Measurements from ENCODE around the gene SMG6.
"Not testable (repeated sequence)": the region's sequence is repeated elsewhere in the genome, so short reads cannot be mapped to it uniquely, and the experiment has no call there.

SMG6 gene

GRCh38 chr17:2144701-2145100 lies 158.9 kb downstream of the SMG6 start:
- DNase-seq (ENCODE audit: low spot score), result no peak

GRCh38 chr17:2143332-2143731 lies 160.3 kb downstream of the SMG6 start:
- DNase-seq (ENCODE audit: low spot score), result no peak

DNA sequence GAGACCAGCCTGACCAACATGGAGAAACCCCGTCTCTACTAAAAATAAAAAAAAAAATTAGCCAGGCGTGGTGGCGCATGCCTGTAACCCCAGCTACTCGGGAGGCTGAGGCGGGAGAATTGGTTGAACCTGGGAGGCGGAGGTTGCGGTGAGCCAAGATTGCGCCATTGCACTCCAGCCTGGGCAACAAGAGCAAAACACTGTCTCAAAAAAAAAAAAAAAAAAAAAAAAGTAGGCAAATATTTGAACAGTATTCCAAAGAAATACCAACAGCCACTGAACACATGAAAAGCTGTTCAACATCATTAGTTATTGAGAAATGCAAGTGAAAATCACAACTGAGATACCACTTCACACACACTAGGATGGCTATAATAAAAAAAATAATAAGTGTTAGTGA lies 160.9 kb downstream of the SMG6 start:
- DNase-seq (ENCODE audit: low spot score), result not testable (repeated sequence)

DNA sequence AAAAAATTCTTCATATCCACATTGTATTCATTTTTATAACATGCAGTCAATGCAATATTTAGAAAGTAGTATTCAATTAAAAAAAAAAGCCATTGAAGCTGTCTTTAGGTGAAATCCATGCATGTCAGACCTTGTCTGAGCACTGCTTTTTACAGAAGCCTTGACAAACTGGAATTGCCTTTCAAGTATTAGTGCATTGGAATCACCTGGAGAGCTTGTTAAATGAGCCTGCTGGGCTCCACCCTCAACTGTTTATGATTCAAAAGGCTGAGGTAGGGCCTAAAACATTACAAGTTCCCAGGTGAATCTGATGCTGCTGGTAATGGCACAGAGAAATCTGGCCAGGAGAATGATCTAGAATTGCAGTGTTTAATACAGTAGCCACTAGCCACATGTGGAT lies 162.9 kb downstream of the SMG6 start:
- no peak for DNase-seq (ENCODE audit: low spot score)

- DNase-seq (ENCODE audit: low spot score), result peak; percentile 9
Observed at GRCh38 chr17:2138761-2139160, 164.8 kb downstream of the SMG6 start.

DNA sequence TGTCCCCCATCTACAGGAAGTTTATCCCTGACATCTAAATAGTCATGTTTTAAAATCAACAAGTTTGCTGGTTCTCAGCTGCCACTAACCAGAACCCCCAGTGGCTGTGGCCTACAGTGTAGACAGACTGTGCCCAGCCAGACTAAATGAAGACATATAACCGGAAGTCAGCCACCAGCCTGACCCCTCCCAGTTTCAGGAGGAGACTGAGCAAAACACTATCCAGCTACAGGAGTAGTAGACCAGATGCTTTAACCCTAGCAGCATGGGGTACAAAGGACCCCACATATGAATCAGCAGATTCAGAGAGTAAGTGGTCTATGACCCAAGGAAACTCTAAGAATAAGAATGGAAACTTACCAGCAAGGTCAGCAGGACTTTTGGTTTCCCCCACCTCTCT lies 165.3 kb downstream of the SMG6 start:
- no peak for DNase-seq (ENCODE audit: low spot score)

DNA sequence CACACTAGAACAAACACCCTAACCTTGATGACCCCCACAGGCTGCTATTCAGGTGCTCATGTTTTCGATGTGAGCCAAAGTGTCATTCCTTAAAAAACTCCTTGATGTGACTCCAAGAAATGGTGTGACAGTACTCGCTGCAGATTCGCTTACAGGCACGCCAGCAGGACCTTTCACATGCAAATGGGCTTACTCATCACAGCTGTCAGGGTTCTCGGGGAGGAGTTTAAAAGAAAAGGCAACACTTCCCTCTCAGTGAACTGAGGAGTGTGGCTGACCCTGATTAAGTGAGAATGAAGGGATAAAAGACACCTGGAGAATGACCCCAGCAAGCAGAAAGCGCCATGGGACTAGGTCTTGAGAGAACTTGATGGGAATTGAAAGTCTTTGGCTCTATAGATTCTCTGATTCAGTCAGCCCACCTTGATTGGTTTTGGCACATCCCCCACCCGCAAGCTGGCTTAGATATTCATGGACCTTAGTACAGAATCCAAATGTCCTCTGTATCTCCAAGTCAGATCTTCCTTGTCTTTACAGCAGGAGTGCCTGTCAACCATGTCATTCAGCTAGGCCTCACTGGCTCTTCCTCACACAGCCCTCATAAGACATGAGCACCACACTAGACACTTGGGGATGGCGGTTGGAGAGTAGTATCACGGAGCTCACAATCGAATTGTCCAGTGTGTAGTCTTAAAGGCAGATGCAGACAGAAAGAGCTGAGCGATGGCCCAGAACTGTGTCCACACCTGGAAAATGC lies 166.1 kb downstream of the SMG6 start:
- DNase-seq (ENCODE audit: low spot score), result peak; percentile 4

DNA sequence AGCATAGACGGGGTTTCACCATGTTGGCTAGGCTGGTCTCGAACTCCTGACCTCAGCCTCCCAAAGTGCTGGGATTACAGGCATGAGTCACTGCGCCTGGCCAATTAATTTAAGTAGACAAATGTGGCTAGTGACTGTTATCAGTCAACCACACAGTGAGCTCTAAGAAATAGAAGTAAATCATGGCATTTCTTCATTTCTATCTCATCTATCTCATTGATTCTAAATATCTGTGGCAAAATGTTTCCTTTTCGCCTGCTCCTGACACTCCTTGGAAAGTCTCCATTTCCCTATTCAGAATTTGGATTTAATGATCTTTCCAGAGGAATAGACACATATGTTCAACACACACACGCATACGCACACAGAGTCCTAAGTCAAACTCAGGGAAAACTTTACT lies 167.3 kb downstream of the SMG6 start:
- DNase-seq (ENCODE audit: low spot score), result no peak

GRCh38 chr17:2128011-2128410 lies 175.6 kb downstream of the SMG6 start:
- no peak for DNase-seq (ENCODE audit: low spot score)

DNA sequence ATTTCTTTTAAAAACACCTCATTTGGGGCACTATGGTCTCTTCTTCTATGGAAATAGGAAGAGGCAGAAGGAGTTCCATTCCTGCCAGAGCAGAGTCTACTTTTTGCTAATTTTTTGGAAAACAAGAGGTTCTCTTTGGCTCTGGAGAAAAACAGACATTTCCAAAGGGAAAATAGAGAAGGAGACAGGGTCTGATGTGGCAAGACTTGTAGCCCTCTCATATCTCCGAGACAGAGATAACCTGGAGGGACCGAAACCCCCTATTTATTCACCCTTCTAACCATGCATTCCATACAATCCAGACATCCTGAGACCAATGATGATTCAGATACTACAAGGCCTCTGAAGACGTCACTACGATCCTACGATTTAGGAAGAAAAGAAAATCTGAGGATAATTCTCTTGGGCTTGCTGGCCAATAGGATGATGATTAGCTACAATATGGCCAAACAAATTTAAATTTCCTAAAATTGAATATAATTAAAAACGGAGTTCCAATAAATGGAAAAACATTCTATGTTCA lies 178.5 kb downstream of the SMG6 start:
- DNase-seq (ENCODE audit: low spot score), result no peak

GRCh38 chr17:2124391-2124790 lies 179.2 kb downstream of the SMG6 start:
- no peak for DNase-seq (ENCODE audit: low spot score)

DNA sequence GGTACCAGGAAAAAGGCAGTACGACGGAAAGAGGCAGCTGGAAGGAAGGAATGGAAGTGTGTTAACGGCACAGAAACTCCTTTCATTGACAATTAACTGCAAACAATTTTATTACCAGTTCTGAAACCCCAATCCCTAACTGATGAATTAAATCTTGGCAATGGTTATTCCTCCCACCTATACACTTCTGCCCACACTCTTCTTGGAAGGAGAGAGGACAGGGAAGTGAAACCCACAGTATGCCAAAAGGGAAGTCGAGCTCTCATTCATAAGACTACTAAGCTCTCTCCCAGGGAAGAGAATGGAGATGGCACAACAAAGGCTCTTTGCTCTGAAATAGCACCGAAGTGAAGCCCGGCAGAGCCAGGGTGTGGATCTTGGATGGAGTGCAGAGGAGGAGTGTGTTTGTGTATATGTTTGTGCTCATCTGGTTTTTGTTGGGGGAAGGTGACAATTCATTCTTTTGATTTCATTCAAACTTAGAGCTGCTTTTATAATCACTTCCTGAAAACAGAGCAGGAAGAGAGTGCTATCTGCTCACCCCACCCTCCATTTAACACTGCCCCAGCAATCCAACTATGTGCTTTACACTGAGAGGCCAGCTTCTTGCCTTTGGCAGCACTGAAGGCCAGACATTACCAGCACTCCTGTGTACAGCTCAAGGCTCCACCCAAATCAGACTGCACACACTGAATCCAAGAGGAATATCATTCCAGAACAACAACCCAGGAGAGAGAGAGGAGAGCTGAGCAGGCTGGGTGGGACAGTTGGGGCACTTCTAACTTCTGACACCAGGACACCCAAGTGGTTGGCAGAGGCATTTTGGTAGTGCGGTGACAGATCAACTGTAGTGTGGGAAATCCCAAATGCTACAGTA lies 180.0 kb downstream of the SMG6 start:
- no peak for DNase-seq (ENCODE audit: low spot score)

DNA sequence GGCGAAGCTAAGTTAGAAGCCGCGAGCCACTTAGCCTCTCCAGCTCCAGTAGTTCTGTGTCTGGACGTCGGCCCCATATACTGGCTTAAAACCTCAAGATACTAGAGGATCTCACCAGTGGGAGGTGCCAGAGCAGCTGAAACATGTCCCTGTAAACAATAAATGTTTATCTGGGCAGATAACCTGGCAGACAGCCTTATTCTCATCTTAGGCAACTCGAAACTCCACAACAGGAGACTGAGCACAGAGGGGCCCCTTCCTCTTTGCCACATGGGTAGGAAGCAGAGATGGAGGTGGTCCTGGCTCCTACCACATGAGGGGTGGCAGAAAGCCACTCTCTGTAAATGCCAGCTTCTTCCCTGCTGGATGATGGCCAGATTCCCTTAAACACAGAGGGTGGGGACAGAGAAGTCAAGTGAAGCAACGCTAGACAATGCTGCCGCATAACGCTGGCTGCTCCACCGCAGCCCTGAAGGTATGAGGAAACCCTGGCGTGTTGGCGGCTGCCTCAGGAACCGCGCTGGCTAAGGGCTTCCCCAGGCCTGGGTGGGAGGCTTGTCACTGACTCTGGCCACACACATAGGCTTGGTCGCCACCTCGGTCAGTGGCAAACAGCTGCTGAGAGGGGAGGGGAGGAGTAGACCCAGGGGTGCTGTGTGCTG lies 180.8 kb downstream of the SMG6 start:
- no peak for DNase-seq (ENCODE audit: low spot score)

GRCh38 chr17:2120586-2121335 lies 182.8 kb downstream of the SMG6 start:
- DNase-seq (ENCODE audit: low spot score), result no peak

- DNase-seq (ENCODE audit: low spot score), result no peak
Observed at GRCh38 chr17:2113279-2113622, 190.3 kb downstream of the SMG6 start.

GRCh38 chr17:2111691-2112090 lies 191.9 kb downstream of the SMG6 start:
- no peak for DNase-seq (ENCODE audit: low spot score)

DNA sequence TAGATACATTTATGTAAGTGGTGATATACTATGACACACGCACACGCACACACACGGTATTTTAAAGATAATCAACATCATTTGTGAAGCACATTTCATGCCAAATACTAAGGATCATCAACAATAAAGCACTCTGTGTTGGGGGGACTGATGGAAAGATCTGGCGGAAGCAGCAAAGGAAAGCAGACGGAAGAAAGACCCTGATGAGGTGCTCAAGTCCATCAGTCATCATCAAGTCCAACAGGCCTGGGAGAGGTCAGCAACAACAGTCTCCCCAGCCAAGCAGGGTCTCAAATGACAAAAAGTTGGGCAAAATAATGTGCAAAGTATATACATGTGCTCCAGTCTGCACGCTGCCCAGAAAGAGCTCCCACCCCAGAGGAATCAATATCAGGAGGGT lies 193.1 kb downstream of the SMG6 start:
- DNase-seq (ENCODE audit: low spot score), result no peak

- DNase-seq (ENCODE audit: low spot score), result no peak
Observed at GRCh38 chr17:2108170-2108569, 195.4 kb downstream of the SMG6 start.

DNA sequence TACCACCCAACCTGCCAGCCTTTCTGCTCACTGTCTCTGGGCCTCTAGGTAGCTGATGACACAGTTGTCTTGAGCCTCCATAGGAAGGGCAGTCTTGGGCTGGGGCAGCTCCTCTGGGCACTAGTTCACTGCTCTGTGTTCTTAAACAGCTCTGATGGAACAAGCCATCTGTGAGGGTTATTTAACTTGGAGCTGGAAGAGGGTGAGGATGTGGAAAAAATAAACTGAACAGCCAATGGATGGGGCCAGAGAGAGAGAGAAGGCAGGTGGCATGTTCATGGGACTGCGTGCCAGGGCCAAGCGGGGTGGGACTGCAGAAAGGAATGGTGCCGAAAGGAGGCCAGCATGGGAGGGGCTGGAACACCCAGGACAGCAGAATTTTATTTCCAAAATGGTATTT lies 196.1 kb downstream of the SMG6 start:
- DNase-seq (ENCODE audit: low spot score), result no peak

DNA sequence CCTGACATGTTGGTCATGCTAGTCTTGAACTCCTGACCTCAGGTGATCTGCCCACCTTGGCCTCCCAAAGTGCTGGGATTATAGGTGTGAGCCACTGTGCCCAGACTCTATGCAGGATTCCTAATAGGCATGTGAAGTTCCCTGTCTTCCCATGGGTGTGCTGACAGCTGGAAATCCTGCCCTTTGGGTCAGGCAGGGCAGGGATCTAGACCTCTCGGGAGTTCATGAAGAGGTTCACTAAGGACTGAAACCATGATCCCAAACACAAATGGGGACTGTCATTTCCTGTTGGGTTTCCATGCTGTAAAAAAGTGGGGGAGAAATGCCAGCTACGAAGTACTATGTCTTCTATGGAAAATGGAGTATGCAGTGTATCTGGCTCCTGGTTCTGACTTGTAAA lies 196.5 kb downstream of the SMG6 start:
- no peak for DNase-seq (ENCODE audit: low spot score)

DNA sequence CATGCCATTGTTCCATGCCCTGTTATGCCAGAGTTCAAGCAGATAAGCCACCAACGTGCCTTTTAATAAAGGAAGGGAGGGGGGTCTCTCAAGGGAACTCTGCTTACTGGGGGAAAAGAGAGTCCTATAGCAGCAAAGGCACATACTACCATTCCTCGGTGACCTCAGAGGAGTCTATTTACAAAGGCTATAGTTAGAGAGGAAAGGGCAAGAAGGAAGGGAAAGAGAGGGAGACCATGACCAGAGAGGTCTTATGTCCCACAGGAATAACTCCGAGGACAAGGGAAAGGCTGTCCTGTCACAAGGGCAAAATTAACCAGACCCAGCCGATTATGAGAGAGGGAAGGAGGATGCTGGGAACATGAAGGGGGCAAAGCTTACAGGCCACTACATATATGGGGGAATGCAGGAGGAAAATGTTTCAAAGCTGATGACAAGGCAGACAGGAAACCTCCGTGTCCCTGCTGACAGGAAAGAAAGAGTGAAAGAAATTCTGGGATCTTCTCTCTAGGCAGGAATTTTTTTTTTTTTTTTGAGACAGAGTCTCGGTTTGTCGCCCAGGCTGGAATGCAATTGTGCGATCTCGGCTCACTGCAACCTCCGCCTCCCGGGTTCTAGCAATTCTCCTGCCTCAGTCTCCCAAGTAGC lies 197.2 kb downstream of the SMG6 start:
- no peak for DNase-seq (ENCODE audit: low spot score)

- no peak for DNase-seq (ENCODE audit: low spot score)
Observed at GRCh38 chr17:2105663-2106062, 197.9 kb downstream of the SMG6 start.

Measured in LoVo (cell line).